Ascending aorta (tissue), 2 donors: ENCODE results near the gene THADA. TPM values are rescaled to one million over a fixed set of nuclear protein-coding genes. Genes with fewer than 3 reads are reported as not detected.

Source experiments
- DNase-seq, 2 donors: peaks; one replicate each; pipeline ENCODE4 v3.0.0-alpha.2; 2019; ENCODE audit warnings: low spot score in 2 of 2
- H3K27ac ChIP-seq, 2 donors: fragments of 200-600 bp; sonication (generic); one replicate each; pipeline ENCODE4 v1.5.1; 2016 to 2017; ENCODE audit warnings: mild to moderate bottlenecking in 1 of 2
- H3K27me3 ChIP-seq: fragments of 200-600 bp; sonication (generic); one replicate; pipeline ENCODE4 v1.5.1; 2017
- H3K36me3 ChIP-seq, 2 donors: fragments of 200-600 bp; sonication (generic); one replicate each; pipeline ENCODE4 v1.5.1; 2016
- H3K4me1 ChIP-seq, 2 donors: fragments of 200-600 bp; sonication (generic); one replicate each; pipeline ENCODE4 v1.5.1; 2016 to 2017; ENCODE audit warnings: mild to moderate bottlenecking in 1 of 2
- H3K4me3 ChIP-seq, 2 donors: fragments of 200-600 bp; sonication (generic); one replicate each; pipeline ENCODE4 v1.5.1; 2016 to 2017; ENCODE audit warnings: mild to moderate bottlenecking in 1 of 2
- H3K9me3 ChIP-seq, 2 donors: fragments of 200-600 bp; sonication (generic); one replicate each; pipeline ENCODE4 v1.5.1; 2016
- intact Hi-C: fragments of 100-400 bp; cut with DNase I; formaldehyde crosslinking; loops from one replicate; pipeline ENCODE4 v1.15.1; 2023
- total RNA-seq: library from RNA; depleted of rRNA; stranded (reverse); fragments of >200 nt; gene quantifications from one replicate; pipeline ENCODE4 v1.1.0, GENCODE V29; 2016
- TF ChIP-seq, protein P1 (sequence below), 3 experiments: fragments of 200-600 bp in 2 of 3; fragments of 450-650 bp in 1 of 3; sonication (generic) in 2 of 3; IDR thresholded peaks; one replicate each; pipeline ENCODE4 v1.5.1; 2016 to 2019; ENCODE audit warnings: antibody characterized with exemption in 3 of 3, mild to moderate bottlenecking in 1 of 3, moderate library complexity in 1 of 3

The THADA gene
- total RNA-seq, 1 donor from 2014 or later, result 27.4 TPM

- Histone ChIP-seq H3K27me3 (no peaks in the 10 kb centered on the region), H3K36me3 (peaks cover 32 to 63% of the 10 kb centered on the region in 2 donors), H3K4me3 (no peak overlapping the region), H3K4me1 (no peaks in the 10 kb centered on the region), H3K9me3 (no peaks in the 10 kb centered on the region), H3K27ac (no peak overlapping the region)
- TF ChIP-seq, protein P1, sequence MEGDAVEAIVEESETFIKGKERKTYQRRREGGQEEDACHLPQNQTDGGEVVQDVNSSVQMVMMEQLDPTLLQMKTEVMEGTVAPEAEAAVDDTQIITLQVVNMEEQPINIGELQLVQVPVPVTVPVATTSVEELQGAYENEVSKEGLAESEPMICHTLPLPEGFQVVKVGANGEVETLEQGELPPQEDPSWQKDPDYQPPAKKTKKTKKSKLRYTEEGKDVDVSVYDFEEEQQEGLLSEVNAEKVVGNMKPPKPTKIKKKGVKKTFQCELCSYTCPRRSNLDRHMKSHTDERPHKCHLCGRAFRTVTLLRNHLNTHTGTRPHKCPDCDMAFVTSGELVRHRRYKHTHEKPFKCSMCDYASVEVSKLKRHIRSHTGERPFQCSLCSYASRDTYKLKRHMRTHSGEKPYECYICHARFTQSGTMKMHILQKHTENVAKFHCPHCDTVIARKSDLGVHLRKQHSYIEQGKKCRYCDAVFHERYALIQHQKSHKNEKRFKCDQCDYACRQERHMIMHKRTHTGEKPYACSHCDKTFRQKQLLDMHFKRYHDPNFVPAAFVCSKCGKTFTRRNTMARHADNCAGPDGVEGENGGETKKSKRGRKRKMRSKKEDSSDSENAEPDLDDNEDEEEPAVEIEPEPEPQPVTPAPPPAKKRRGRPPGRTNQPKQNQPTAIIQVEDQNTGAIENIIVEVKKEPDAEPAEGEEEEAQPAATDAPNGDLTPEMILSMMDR (IDR thresholded peaks at IDR 0.05), result no peak
- intact Hi-C loops, result no loop called here
- no peak for DNase-seq
Observed at GRCh38 chr2:43568228-43568627, 27.6 kb downstream of the THADA start.

DNA sequence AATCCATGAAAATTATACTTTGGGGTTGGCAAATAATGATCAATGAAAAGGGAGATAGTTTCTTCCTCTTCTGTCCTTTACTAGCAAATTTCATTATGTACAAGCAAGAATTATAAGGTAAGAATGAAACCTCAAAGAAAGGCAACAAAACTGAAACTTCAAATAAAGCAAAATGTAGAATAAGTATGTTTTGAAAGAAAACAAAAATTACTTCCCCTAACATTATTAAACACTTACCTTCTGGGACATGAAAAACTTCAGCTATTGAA is 29.4 kb downstream of the THADA start:
- no peak overlapping the region for H3K27ac ChIP-seq
- H3K9me3 ChIP-seq, result no peaks in the 10 kb centered on the region
- TF ChIP-seq, protein P1 (IDR thresholded peaks at IDR 0.05), result no peak
- H3K36me3 ChIP-seq, result peaks cover 18 to 48% of the 10 kb centered on the region in 2 donors
- no peaks in the 10 kb centered on the region for H3K4me1 ChIP-seq
- H3K4me3 ChIP-seq, result no peak overlapping the region
- H3K27me3 ChIP-seq, result no peaks in the 10 kb centered on the region
- DNase-seq, result no peak
- intact Hi-C loops, result no loop called here

- no peak overlapping the region for H3K4me3 ChIP-seq
- TF ChIP-seq, protein P1 (IDR thresholded peaks at IDR 0.05), result no peak
- no peak overlapping the region for H3K27ac ChIP-seq
- intact Hi-C loops, result no loop called here
- no peak for DNase-seq
- no peaks in the 10 kb centered on the region for H3K27me3 ChIP-seq
- no peaks in the 10 kb centered on the region for H3K9me3 ChIP-seq
- H3K36me3 ChIP-seq, result peaks cover 11 to 29% of the 10 kb centered on the region in 2 donors
- H3K4me1 ChIP-seq, result no peaks in the 10 kb centered on the region
Observed at GRCh38 chr2:43563679-43564078, 32.2 kb downstream of the THADA start.

GRCh38 chr2:43560231-43560547 is 35.6 kb downstream of the THADA start:
- DNase-seq, result no peak
- intact Hi-C loops, result no loop called here
- Histone ChIP-seq H3K4me1 (no peaks in the 10 kb centered on the region), H3K4me3 (no peak overlapping the region), H3K27me3 (no peaks in the 10 kb centered on the region), H3K9me3 (no peaks in the 10 kb centered on the region), H3K27ac (no peak overlapping the region), H3K36me3 (peaks cover 26 to 45% of the 10 kb centered on the region in 2 donors)
- TF ChIP-seq, protein P1 (IDR thresholded peaks at IDR 0.05), result no peak

- H3K4me3 ChIP-seq, result no peak overlapping the region
- intact Hi-C loops, result loop anchor here (5.0 kb wide), 1 partner anchor 727 kb away; no protein-coding TSS in a partner anchor
- H3K36me3 ChIP-seq, result peaks cover 26 to 49% of the 10 kb centered on the region in 2 donors
- no peak for DNase-seq
- TF ChIP-seq, protein P1 (IDR thresholded peaks at IDR 0.05), result no peak
- H3K27me3 ChIP-seq, result no peaks in the 10 kb centered on the region
- H3K4me1 ChIP-seq, result no peaks in the 10 kb centered on the region
- H3K9me3 ChIP-seq, result no peaks in the 10 kb centered on the region
- H3K27ac ChIP-seq, result no peak overlapping the region
Observed at GRCh38 chr2:43559391-43560230, 36.2 kb downstream of the THADA start.
